K562 (cell line): ENCODE measurements around the gene LBHD2. TPM values are rescaled to one million over a fixed set of nuclear protein-coding genes. Genes with fewer than 3 reads are reported as not detected.

Source experiments
- ATAC-seq: fragments of 200-7000 bp; cut with Tn5 transposase; 3 replicates; pipeline ENCODE4 v1.9.1; 2020; ENCODE audit warnings: moderate library complexity
- BruUV-seq: library from RNA; stranded (reverse); fragments of 400-500 nt; replicated peaks from 2 replicates; lab custom pipeline; 2021; lab: Mats Ljungman, UMichigan
- CTCF ChIA-PET: fragments of 300-600 bp; formaldehyde crosslinking; extraction: SDS; loops from one replicate; lab custom pipeline; 2021; ENCODE audit warnings: low intra/inter-chr PET ratio; lab: Yijun Ruan, JAX
- POLR2A ChIA-PET: fragments of 300-600, 350-650 bp; sonication (Branson Sonifier 250); formaldehyde crosslinking; extraction: SDS; loops from one replicate; lab custom pipeline; 2021; ENCODE audit warnings: antibody characterized with exemption, inconsistent platforms; lab: Yijun Ruan, JAX
- DNase-seq, 4 experiments: peaks; one replicate each; pipeline versions ENCODE4 v3.0.0 to v3.0.0-alpha.2; 2011 to 2018; ENCODE audit warnings: low spot score in 3 of 4, mixed read lengths in 3 of 4; ENCODE audit errors: extremely low read depth in 1 of 4
- FAIRE-seq: peaks from 2 replicates; lab custom pipeline; 2011; peaks lifted over from hg19 to GRCh38; lab: Jason Lieb, UNC
- H2AFZ ChIP-seq: 2 replicates; pipeline ENCODE4 v1.6.0; 2011; ENCODE audit warnings: low read depth, low read length, control low read depth, inconsistent platforms
- H3K27ac ChIP-seq: fragments of 200-600 bp; 3 replicates; pipeline ENCODE4 v1.8.0; 2011; ENCODE audit warnings: low read depth, mild to moderate bottlenecking, control low read depth, inconsistent platforms, low read length, moderate library complexity, mixed read lengths; ENCODE audit errors: extremely low read depth
- H3K27me3 ChIP-seq, 2 experiments: fragments of 300-600 bp in 1 of 2; 2 replicates in 1 of 2; 3 replicates in 1 of 2; pipeline versions ENCODE4 v1.6.0 to v1.8.0; 2011; ENCODE audit warnings: inconsistent platforms in 2 of 2, low read length in 2 of 2, mild to moderate bottlenecking in 1 of 2, mixed read lengths in 1 of 2, moderate library complexity in 1 of 2; ENCODE audit not compliant: control insufficient read depth in 2 of 2, insufficient read depth in 2 of 2
- H3K36me3 ChIP-seq: fragments of 300-600 bp; 3 replicates; pipeline ENCODE4 v1.8.0; 2011; ENCODE audit warnings: mild to moderate bottlenecking, low read length, inconsistent platforms; ENCODE audit not compliant: control insufficient read depth, insufficient read depth
- H3K4me1 ChIP-seq, 2 experiments: fragments of 200-600 bp in 1 of 2; replicated peaks in 1 of 2; 2 replicates in 1 of 2; 3 replicates in 1 of 2; pipeline versions ENCODE4 v1.5.1 to v1.8.0; 2011; ENCODE audit warnings: inconsistent platforms in 2 of 2, low read length in 2 of 2, mild to moderate bottlenecking in 1 of 2, mixed read lengths in 1 of 2, moderate library complexity in 1 of 2; ENCODE audit not compliant: control insufficient read depth in 2 of 2, insufficient read depth in 2 of 2
- H3K4me2 ChIP-seq: 2 replicates; pipeline ENCODE4 v1.6.1; 2011; ENCODE audit warnings: low read length, control low read depth, inconsistent platforms, mixed read lengths; ENCODE audit not compliant: insufficient read depth
- H3K4me3 ChIP-seq: fragments of 200-600 bp; sonication (generic), shearing (Covaris generic); 2 replicates; pipeline ENCODE4 v1.5.1; 2016; ENCODE audit warnings: control low read depth, inconsistent platforms
- H3K79me2 ChIP-seq: fragments of 200-600 bp; 3 replicates; pipeline ENCODE4 v1.8.0; 2011; ENCODE audit warnings: low read length, inconsistent platforms; ENCODE audit not compliant: control insufficient read depth, insufficient read depth
- H3K9ac ChIP-seq, 2 experiments: 2 replicates each; pipeline versions ENCODE4 v1.6.0 to v1.6.1; 2011; ENCODE audit warnings: low read depth in 2 of 2, low read length in 2 of 2, control low read depth in 1 of 2, inconsistent platforms in 1 of 2, mild to moderate bottlenecking in 1 of 2, mixed read lengths in 1 of 2; ENCODE audit not compliant: insufficient read depth in 1 of 2
- H3K9me1 ChIP-seq: one replicate; pipeline ENCODE4 v1.6.0; 2011; ENCODE audit warnings: inconsistent platforms, mild to moderate bottlenecking, low read length, moderate library complexity; ENCODE audit not compliant: control insufficient read depth, insufficient read depth
- H3K9me3 ChIP-seq: replicated peaks from 2 replicates; pipeline ENCODE4 v1.5.1; 2011; ENCODE audit warnings: low read depth, low read length, inconsistent platforms; ENCODE audit not compliant: control insufficient read depth, insufficient read depth
- H4K20me1 ChIP-seq: replicated peaks from 2 replicates; pipeline ENCODE4 v1.6.1; 2011; ENCODE audit warnings: low read length, inconsistent platforms, mixed read lengths; ENCODE audit not compliant: control insufficient read depth, insufficient read depth
- NR2C1 ChIP-seq, 2 experiments: fragments of 450-650 bp; IDR thresholded peaks; 2 replicates each; pipeline ENCODE4 v1.6.1; 2017; ENCODE audit warnings: mild to moderate bottlenecking in 2 of 2, antibody characterized with exemption in 1 of 2, inconsistent platforms in 1 of 2, missing compliant biosample characterization in 1 of 2, missing genetic modification characterization in 1 of 2
- POLR2G ChIP-seq: fragments of 200-400 bp; formaldehyde crosslinking; IDR thresholded peaks from 2 replicates; pipeline ENCODE4 v1.6.1; 2017; ENCODE audit warnings: low read depth, mild to moderate bottlenecking, antibody characterized with exemption, low read length, moderate library complexity
- ZKSCAN8 ChIP-seq: fragments of 200-800 bp; sonication (Bioruptor generic); IDR thresholded peaks from 2 replicates; pipeline ENCODE4 v1.6.1; 2016; ENCODE audit warnings: missing genetic modification characterization, missing compliant biosample characterization
- WGBS: fragments of 100-300 bp; shearing (Covaris generic); methylation state at CpG from one replicate; pipeline ENCODE4 v1.1.6; 2016; ENCODE audit warnings: low coverage, mixed read lengths; ENCODE audit not compliant: insufficient coverage; ENCODE audit errors: missing lambda C conversion rate; 5-methylcytosine and 5-hydroxymethylcytosine counted together
- in situ Hi-C: fragments of 300-500 bp; cut with MboI; formaldehyde crosslinking; loops from 4 replicates; pipeline ENCODE4 v1.15.0; 2018; ENCODE audit warnings: inconsistent platforms, mixed read lengths
- intact Hi-C: fragments of 100-400 bp; cut with micrococcal nuclease; formaldehyde crosslinking; loops from 2 replicates; pipeline ENCODE4 v1.14.2; 2022
- polyA plus RNA-seq, 8 experiments: library from polyadenylated mRNA; depleted of rRNA in 4 of 8; stranded (reverse) in 5 of 8; unstranded in 3 of 8; fragments of >200 nt; fragmentation: Nextera tagmentation in 2 of 8; fragmentation: Illumina TruSeq in 1 of 8; extraction: Ambion mirVana in 2 of 8; extraction: Trizol in 1 of 8; gene quantifications; 2 replicates each; pipeline versions ENCODE4 v1.2.1 to v1.2.3, GENCODE V29; 2011 to 2014; ENCODE audit warnings: inconsistent platforms in 1 of 8, missing spikeins in 1 of 8
- total RNA-seq, 7 experiments: library from RNA; depleted of rRNA in 6 of 7; stranded (reverse); fragments of >200 nt in 6 of 7; fragmentation: Illumina TruSeq in 2 of 7; extraction: Trizol in 2 of 7; gene quantifications; 2 replicates each; pipeline versions ENCODE4 v1.2.1 to v1.2.3, GENCODE V29; 2011 to 2021; ENCODE audit warnings: low replicate concordance in 1 of 7

LBHD2 gene
- total and polyA plus RNA-seq, 9 of the 15 experiments (the other 6 are each of a cell fraction or from before 2014, with no cell fraction given), result not detected

DNA sequence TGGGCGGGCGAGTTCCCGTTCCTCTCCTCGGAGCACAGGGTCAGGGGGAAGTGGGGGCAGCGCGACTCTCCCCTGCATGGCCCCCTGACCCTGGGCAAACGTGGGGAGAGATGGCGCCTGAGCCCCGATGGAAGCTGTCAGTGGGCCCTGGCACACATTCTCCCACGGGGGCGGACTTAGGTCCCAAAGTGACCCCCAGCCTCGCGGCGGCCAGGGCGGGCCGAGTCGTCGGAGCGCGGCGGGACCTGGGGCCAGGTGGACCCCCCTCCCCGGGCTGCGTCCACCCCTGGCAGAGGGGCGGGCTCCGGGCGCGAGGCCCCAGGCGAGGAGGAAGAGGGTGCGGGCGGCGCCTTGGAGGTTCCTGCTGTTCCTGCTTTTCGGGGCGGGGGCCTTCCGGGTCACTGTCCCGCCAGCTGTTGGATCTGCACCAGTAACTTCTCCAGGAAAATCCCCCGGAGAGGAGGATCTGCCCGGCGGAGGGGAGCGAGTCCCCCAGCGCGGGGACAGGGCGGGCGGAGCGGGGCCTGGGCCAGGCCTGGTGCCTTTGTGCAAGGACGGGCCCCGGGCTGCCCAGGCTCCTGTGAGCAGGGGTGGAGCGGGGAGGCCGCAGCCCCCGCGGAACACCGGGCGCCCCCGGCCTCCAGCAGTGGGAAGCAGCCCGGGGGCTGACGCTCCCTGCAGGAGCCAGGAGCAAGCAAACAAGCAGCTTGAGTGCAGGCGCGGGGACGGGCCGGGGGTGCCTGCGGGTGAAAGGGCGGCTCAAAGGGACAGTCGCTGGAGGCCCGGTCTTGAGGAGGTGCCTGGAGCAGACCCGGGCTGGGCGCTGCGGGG is 54.5 kb downstream of the LBHD2 start:
- ChIA-PET POLR2A (no interaction called here), CTCF (interaction anchor here (0.6 kb wide), 1 partner anchor 11 kb away, joined by 3 read pairs; no protein-coding TSS in a partner anchor)
- no peaks in the 10 kb centered on the region for H4K20me1 ChIP-seq
- no peak overlapping the region for H3K27ac ChIP-seq
- no peaks in the 10 kb centered on the region for H3K9me1 ChIP-seq
- TF ChIP-seq ZKSCAN8 (CRISPR knock-in tag) (no peak), NR2C1 (IDR thresholded peaks at IDR 0.05) (no peak), NR2C1 (tag; IDR thresholded peaks at IDR 0.05) (no peak), POLR2G (peak; percentile 53; the same call in 1 of the 2 replicates)
- no peak overlapping the region for H3K4me2 ChIP-seq
- in situ Hi-C loops, result no loop called here
- H3K79me2 ChIP-seq, result no peaks in the 10 kb centered on the region
- WGBS, result 93% methylated on average over 14 of the region's 66 CpGs
- peaks cover 27% of the 10 kb centered on the region; the same call in 1 of the 3 replicates for H3K36me3 ChIP-seq
- 0 out of 4 replicates have a peak overlapping the region, but pooled peaks of 1 of the 2 experiments have one; percentile 45 for H3K9ac ChIP-seq
- H3K4me3 ChIP-seq, result no peak overlapping the region
- no peak overlapping the region for H2AFZ ChIP-seq
- FAIRE-seq, result no peak
- peaks cover 21 to 40% of the 10 kb centered on the region in 2 experiments; a peak in 4 of 5 replicates for H3K4me1 ChIP-seq
- no peak for ATAC-seq
- no peaks in the 10 kb centered on the region for H3K27me3 ChIP-seq
- BruUV-seq, result no TSS peak
- intact Hi-C loops, result no loop called here
- DNase-seq, result no peak
- no peaks in the 10 kb centered on the region for H3K9me3 ChIP-seq
